HG03469 (cell line): ENCODE results near the gene MKKS.
A peak's percentile ranks its signal among the peaks of the same experiment; 100 is the strongest.

ENCODE experiments used
- ATAC-seq: cut with Tn5 transposase; IDR thresholded peaks from one replicate; pipeline ENCODE4 v1.9.1; 2021; ENCODE audit warnings: mild to moderate bottlenecking, moderate library complexity, moderate number of reproducible peaks; ENCODE audit not compliant: unreplicated experiment

MKKS gene

GRCh38 chr20:10453241-10453640 is 19.2 kb upstream of the MKKS start:
- ATAC-seq, result peak; percentile 85

GRCh38 chr20:10449270-10449669 is 15.2 kb upstream of the MKKS start:
- no peak for ATAC-seq

GRCh38 chr20:10448270-10449156 is 14.5 kb upstream of the MKKS start:
- no peak for ATAC-seq

- peak; percentile 98 for ATAC-seq
Measured at GRCh38 chr20:10447028-10447427, 13.0 kb upstream of the MKKS start.

GRCh38 chr20:10445758-10446157 is 11.7 kb upstream of the MKKS start:
- ATAC-seq, result no peak

- no peak for ATAC-seq
Measured at GRCh38 chr20:10443936-10444335, 9.9 kb upstream of the MKKS start.

- no peak for ATAC-seq
Measured at GRCh38 chr20:10438217-10438616, 4.2 kb upstream of the MKKS start.

- ATAC-seq, result no peak
Measured at GRCh38 chr20:10436053-10436699, 2.2 kb upstream of the MKKS start.

GRCh38 chr20:10434832-10435812 is 1.1 kb upstream of the MKKS start, which contains the start of gene SLX4IP:
SLX4IP (plus strand) TSS chr20:10435305; CDS start chr20:10458205, 22,900 bp downstream.
- peak; percentile 34 for ATAC-seq

- ATAC-seq, result peak; percentile 23
Measured at GRCh38 chr20:10434467-10434831, 427 bp upstream of the MKKS start.

- no peak for ATAC-seq
Measured at GRCh38 chr20:10433014-10433622, 904 bp downstream of the MKKS start.

- ATAC-seq, result no peak
Measured at GRCh38 chr20:10432079-10432478, 1.9 kb downstream of the MKKS start.

GRCh38 chr20:10430704-10431103 is 3.3 kb downstream of the MKKS start:
- ATAC-seq, result no peak

- no peak for ATAC-seq
Measured at GRCh38 chr20:10430000-10430466, 4.0 kb downstream of the MKKS start.

- no peak for ATAC-seq
Measured at GRCh38 chr20:10429443-10429981, 4.5 kb downstream of the MKKS start.

GRCh38 chr20:10428008-10428407 is 6.0 kb downstream of the MKKS start:
- ATAC-seq, result no peak

GRCh38 chr20:10427060-10427692 is 6.8 kb downstream of the MKKS start:
- ATAC-seq, result no peak

- no peak for ATAC-seq
Measured at GRCh38 chr20:10423735-10424134, 10.3 kb downstream of the MKKS start.

GRCh38 chr20:10419550-10420133 is 14.4 kb downstream of the MKKS start:
- ATAC-seq, result no peak
